Stimulated activated CD4-positive, alpha-beta T cell treated with anti-CD3 and anti-CD28 coated beads, Interleukin-4, amount 100 ng/mL, for 48 hours (primary cell): ENCODE measurements around the gene DYNC1I1.

ENCODE experiments used
- DNase-seq, 2 donors: peaks; one replicate each; pipeline ENCODE4 v3.0.0-alpha.2; 2020; ENCODE audit warnings: low read depth in 2 of 2

The DYNC1I1 gene

DNA sequence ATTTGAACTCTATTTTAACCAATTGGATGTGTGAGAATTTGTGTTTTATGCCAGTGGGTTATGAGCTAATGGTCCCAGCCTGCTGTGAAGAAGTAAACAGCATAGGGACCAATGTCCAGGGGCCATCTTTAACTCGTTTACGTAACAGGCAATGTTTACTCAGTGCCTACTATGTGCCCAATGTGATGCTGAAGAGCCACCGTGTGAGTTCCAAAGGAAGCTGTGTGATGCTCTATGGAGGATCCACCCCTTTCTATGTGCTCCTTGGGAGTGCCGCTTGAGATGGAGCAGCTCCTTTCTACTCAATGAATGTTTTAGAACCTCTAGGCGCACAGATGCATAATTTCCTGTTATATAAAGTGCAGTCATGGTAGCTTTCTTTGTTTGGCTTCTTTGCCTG lies 21.3 kb downstream of the DYNC1I1 start:
- DNase-seq = no peak

DNA sequence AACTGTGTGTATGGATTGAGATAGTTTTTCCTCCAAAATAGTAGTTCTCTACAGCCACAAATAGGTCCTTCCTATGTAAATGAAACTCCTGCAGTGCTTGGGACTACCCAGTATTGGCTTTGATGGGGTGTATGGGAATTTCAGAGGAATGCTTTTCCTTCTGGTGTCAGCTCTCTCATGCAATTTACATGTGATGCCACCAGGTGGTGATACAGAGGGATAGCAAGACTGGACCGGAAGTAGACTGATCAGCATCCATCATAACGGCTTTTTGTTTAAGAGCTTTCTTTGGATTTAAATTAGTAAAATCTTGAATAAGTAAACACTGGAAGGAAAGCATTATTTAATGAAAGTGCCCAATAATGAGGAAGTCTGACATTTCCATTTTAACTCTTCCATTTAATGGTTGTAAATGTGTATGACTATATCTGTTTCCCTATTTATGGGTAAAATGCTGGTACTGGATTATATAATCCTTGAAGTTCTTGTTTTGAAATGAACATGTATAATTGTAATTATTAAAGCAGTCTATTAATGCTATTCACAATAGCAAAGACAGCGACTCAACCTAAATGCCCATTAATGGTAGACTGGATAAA lies 22.7 kb downstream of the DYNC1I1 start:
- DNase-seq = no peak

DNA sequence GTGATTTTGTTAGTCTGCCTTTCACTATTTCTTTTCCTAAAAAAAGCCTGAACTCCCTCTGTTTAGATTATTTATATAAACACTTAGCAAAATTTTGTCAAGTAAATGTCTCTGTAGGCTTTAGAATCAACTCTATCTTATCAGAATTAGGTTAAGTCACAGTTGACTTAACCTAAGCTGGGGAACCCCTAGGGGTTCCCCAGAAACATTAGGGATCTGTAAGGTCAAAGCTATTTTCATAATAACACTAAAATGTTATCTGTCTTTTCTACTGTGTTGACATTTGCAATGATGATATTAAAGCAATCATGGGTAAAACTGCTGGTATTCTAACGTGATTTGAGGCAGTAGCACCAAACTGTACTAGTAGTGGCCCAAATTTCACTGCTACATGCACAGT lies 24.3 kb downstream of the DYNC1I1 start:
- DNase-seq = no peak

DNA sequence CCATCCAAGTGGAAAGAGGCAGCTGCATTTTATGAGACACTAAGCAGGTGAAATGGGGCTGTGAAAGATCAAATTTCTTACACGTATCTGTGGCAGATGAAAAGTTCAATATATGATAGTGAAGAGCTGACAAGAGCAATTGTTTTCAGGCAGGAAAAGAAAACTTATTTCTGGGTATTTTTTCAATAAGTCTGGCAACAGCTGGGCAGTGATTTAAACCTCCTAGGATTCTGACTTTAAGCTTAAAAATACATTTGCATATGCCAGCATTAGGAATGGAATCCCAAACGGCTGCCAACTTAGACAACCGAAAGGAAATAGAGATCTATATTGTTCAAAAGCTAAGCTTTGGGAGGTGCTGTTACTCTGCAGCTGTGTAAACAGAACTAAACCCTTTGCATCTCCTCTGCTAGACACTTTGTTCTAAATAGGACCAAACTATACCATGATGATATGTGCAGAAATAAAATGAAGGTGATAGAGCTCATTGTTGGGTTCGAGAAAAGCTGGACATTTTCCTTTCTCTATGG lies 26.1 kb downstream of the DYNC1I1 start:
- DNase-seq = no peak

DNA sequence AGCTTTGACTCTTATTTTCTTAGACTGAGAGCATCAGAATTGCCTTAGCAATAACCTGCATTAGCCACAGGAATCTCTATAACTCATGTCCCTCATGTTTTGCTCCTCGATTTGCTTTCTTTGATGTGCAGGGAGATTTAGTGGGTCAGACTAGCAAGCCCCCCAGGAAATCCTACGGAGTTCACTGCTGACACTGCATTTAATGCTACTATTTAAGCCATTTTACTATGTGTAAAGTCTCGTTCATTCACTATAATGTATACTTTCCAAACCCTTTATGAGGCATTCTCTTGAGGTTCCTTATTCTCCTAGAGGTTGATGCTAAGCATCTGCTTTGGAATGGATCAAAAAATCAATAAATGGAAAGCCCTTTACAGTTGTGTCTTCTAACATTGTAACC lies 28.4 kb downstream of the DYNC1I1 start:
- no peak for DNase-seq

DNA sequence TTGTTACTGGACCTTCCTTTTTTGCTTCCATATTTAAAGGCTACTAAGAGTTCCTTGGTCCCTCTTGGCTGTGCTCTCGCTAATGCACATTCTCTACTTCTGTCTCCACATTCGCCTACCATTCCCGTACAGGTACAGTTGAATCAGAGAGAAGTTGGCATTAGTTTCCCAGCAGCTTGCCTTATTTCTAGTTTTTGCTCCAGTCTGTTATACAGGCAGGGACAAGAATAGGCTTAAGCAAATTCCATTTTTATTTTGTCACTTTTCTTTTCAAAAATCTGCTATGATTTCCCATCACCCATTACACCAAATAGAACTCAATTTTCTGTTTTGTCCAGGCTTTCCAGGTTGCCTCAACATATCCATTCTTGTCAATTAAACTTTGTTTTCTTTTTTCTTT lies 29.9 kb downstream of the DYNC1I1 start:
- no peak for DNase-seq

DNA sequence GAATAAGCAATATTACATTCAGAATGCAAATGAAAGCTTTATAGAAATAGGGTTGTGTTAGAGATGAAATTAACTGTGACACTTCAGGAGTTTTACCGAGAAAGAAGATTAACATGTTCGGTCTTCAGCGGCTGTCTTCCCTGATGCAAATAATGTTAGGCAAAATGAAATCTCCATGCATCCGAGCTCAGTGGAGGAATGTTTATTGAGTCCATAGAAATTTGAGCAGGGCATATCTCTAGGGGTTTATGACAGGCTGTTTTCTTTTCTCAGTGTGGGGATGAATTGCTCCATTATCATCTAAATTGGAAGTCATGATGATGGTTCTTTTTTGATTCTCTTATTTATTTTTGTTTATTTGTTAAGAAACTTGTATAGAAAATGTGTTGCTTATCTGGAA lies 31.7 kb downstream of the DYNC1I1 start:
- DNase-seq = no peak

DNA sequence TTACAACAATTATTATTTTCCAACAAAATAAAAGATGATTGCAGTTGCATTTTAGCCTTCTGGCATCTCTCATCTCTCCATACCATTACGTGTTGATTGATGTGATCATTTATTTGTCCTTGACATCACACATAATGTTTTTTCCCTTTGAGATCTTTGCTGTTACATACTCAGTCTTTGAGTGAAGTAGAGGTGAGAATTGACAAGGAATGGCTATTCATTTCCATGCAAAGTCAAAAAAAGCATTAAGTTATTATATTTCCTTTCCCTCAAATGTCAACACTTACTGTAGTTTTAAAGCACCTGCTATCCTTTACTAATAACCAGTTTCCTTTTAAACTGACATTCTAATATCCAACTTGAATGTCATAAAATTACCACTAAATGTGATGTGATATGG lies 33.6 kb downstream of the DYNC1I1 start:
- no peak for DNase-seq

DNA sequence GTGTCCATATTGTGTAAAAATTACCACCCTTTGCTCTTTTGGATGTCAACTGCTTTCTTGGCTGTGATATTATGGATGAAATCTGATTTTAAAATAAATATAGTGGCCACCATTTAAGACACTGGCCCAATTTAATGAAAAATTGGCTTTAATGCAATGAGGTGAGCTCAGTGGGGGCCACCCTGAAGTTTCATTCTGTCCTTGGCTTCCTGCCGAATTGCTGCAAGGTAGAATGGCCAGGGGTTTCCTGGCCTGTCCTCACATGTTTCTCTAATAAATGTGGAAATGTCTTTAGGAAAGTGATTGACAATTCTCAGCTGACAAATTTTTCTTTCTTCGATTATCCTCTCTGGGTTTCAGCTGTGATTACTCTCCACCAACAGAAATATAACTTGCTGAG lies 36.0 kb downstream of the DYNC1I1 start:
- DNase-seq = no peak

DNA sequence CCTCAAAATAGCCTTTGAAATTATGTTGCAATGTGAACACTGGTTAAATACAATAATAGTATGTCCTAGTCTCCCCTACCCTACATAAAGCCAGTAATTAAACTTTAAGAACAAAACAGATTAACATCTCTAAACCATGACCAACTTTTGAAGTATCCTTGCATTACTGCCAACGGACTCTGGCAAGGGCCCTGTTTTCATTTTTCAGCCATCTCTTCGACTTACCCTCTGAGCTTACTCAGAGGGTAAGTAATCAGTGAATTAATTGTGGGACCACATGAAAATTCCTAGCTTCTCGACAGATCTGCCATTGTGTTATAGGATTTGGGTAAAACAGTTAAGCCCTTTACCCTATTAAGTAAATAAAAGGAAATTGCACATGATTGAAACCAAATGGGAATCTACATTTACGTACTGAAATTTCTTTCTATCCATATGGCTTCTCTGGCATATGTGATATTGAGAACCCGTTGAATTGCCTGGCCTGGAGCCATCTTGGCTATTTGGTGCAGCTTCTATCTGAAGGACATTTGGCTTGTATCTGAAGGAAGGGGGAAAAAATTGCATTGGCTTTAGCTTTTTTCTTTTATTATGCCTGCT lies 39.6 kb downstream of the DYNC1I1 start:
- DNase-seq = no peak

DNA sequence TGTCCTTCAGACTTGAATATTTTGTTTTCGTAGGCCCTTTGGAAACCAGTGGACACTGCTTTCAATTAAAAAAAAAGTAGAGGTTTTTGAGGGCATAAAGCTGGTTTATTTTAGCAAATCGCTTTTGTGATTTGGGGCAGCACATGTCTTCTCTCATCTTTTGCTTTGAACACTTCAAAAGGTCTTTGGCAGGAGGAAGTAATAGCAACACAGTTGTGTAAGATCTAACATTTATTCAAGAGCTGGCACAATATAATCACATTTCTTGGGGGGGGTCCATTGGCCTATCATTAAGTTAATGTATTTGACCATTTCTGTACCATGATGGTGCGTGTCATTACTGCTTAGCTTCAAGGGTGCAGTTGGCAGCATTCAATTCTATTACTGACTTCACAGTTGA lies 42.4 kb downstream of the DYNC1I1 start:
- no peak for DNase-seq

DNA sequence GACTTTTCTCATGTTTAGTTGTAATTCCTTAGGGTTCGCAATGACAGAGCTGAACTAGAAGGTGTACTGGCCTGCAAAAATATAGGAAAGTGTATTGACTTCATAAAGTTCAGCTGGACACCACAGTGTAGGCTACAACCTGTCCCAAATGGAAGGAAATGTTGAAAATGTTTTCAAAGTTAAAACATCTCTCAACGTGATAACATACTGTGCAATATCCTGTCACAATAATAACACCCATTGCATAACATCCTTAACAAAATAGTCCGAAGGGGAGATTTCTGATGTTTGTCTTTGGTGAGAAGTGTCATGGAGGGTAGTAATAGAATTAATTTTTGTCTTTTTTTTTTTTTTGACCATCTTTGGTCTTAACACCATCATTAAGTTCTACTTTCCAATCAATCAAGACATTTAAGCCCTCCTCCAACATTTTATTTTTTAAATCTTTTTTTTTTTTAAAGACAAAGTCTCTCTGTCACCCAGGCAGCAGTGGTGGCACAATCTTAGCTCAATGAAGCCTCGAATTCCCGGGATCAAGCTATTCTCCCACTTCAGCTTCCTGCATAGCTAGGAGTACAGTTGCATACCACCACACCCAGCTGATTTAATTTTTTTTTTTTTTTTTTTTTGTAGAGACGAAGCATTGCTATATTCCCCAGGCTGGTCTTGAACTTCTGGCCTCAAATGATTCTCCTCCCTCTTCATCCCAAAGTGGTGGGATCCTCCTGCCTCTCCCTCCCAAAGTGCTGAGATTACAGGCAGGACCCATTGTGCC lies 45.7 kb downstream of the DYNC1I1 start:
- DNase-seq = no peak

DNA sequence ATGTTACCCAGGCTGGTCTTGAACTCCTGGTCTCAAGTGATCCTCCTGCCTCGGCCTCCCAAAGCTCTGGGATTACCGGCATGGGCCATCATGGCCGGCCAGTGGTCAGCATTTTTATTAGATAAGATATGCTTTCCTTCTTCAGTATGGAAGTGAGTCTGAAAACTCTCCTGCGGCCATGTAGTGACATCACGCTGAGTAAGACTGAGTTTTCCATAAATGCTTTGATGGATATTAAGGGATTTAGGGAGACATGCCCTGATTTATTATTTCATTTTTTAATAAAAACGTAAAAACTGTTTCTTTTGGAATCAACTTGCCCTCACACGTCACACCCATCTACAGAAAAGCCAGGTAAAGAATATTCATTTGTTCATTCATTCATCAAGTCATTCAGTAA lies 48.4 kb downstream of the DYNC1I1 start:
- DNase-seq = no peak

DNA sequence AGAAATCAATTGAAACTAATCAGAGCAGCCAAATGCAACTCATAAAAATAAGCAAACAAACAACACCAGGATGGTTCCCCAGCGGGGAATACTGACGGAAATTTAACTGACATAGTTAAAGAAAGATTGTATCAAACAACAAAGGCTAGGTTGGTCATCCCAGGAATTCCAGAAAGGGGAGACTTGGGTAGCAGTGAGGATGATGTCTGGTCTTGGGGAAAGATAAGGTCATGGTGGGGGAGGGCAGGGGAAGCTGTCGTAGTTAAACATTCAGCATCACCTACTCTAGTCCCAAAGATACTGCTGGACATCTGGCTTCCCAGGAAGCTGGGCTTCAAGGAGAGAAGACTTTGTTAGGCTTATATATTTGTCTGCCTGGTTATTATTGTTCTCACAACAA lies 50.4 kb downstream of the DYNC1I1 start:
- DNase-seq = no peak

DNA sequence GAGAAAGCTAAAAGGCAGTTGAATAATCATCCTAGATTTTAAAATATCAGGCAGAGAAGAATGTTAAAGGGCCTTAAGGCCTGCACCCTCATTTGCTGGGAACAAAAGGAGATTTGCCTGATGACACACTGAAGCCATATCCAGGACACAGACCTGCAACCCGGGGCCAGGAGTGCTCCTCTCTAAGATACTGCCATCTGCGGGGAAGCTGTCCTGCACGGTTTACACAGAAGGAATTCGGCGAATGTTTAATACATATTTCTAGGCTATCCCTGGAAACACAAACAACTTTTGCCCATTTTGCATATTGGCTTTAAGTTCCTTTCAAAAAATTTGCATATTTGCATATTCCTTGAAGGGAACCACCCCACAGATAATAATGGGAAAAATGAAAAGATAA lies 52.3 kb downstream of the DYNC1I1 start:
- no peak for DNase-seq

DNA sequence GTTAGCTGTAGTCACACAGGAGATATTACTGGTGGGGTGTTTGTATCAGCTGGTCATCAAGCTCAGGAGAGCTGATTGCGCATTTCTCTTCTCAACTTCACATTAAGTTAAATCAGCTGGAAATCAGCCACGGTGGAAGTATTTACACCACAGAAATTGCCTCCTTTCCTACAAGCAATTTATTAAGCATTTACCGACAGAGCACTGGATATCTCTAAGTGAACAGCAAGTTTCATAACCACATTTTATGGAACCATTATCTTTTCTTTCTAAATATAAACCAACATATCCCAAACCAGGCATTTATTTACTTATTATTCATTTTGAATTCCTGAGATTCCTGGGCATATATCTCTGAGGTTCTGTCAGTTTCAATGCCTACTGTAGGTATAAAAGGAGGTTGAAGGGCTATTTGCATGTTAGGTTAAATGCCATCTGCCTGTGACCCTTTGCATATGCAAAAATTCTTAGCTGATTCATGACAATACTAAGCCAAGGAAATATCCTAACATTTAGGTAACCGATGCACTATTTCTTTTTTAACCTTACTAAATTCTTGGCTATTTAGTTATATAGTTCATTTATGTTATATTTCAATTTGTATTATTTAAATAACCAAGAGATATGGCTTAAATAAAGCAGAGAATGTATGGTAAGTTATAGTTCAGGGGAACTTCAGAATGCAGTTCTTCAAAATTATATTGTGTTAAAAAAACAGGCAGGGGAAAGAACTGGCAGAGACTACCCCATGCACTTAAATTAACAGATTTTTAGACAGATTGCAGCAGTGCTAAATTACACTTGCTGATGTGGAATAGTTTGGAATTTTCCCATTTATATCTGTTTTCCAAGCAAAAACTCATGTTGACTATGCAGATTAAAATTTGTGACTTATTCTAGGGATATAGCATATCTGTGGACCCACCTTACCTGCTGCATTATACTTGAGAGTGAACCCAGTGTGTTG lies 56.8 kb downstream of the DYNC1I1 start:
- DNase-seq = no peak

DNA sequence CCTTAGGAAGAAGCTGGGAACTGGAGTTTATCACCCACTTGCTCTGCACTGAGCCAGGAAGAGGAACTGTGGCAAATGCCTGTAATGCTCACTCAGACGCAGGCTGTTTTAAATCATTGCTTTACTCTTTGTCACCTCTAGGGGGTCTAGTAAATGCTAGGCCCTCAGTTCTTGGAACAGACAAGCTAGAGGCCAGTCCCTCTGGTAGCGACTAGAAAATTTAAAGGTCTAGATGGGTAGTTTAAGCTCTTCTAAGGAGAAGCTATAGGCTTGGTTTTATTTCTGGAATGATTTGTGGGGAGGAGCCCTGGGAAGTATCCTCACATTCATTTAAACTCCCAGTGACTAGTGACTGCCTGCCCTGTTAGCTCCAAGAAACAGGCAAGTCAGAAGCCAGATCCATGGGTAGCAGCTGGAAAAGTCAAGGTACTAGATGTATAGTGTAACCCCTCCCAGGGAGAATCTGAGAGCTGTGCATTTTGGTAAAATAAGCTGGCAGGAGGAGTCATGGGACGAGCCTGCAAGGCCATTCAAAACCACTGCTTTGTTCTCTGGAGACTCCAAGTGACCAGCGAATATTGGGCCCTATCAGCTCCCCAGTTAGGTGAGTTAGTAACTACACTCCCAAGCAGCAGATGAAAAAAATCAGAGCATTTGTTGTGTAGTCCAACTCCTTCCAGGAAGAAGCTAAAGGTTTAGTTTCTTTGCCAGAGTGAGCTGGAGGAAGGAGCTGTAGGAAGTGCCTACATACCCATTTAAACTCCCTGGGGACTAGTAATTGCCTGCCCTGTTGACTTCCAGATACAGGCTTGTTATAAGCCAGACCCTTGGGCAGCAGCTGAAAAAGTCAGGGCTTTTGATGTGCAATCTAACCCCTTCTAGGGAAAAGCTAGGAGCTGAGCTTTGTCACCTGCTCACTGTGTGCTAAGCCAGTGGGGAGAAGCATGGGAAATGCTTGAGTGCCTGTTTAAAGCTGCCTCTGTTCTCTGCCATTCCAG lies 68.9 kb downstream of the DYNC1I1 start:
- DNase-seq = no peak

DNA sequence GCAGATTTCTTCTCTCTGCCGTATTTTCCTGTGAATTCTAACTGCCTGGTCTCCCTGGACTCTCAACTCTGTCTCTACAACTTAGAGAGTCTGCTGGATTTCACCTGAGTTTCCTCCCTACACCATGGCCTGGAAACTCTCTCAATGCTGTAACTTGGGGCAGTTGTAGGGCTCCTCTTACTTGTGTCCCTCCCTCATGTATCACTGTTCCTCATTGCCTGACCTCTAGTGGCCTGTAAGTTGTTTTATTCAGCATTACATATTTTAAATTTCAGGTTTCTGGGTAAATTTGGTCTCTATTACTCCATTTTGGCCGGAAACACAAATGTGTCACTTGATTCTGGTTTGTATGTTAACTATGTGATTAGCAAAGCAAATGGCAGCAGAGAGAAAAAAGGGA lies 70.9 kb downstream of the DYNC1I1 start:
- no peak for DNase-seq

DNA sequence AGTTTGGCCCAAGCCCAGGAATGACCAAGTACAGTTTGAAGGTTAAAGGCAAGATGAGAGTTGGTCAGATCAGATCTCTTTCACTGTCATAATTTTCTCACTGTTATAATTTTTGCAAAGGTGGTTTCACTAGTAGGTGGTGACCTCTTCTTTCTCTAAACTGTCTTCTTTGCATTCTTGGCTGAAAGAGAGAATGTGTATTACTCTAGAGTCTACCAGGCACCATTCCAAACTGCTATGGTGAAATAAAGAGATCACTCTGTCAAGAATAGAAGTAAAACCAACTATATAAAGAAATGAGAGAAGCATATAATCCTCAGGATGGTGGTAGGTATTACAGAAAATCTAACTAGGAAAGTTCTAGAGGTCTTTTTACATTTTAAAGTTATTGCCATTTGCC lies 72.7 kb downstream of the DYNC1I1 start:
- DNase-seq = no peak

DNA sequence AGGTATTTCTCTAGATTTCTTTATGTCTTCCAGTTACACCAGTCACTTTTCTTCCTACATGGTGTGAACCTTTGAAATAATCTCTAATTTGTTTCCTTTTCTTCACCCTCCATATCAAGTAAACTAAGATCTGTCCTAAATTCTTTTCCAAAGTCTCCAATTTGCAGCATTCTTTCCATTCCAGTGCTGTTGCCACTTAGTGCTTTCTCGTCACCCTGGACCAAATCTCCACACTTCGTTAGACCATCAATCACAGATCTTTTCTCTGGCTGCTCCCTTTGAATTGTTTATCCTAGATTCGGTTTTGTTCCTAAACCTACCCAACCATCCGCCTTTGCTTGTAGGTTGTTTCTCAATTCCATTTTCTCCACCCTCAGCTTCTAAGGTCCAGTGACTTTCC lies 74.7 kb downstream of the DYNC1I1 start:
- DNase-seq = no peak

DNA sequence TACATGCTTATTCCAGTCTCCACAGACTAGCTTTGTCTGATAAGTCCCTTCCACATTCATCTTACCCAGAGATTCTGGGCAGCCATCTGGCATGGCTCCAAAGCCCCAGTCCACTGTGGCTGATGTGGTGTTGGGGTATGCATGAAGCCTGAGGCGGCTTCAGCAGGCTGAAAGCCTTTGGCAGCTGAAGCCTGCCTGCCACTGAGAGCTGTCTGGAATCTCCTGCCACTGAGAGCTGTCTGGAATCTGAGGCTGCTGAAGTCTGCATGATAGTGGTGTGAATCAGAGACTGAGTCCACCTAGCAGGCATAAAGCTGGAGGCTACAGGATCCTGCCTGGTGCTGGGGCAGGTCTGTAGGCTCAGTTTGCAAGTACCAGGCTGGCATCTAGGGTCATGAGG lies 87.1 kb downstream of the DYNC1I1 start:
- no peak for DNase-seq
